HEK293 (cell line): Measurements from ENCODE around the gene HHLA2.

Experiments used
- CTCF ChIP-seq: fragments of 450-650 bp; formaldehyde crosslinking; IDR thresholded peaks from 2 replicates; pipeline ENCODE4 v1.5.1; 2016; ENCODE audit warnings: missing biosample characterization, missing genetic modification characterization
- PATZ1 ChIP-seq: fragments of 450-650 bp; formaldehyde crosslinking; IDR thresholded peaks from 2 replicates; pipeline ENCODE4 v1.5.1; 2016; ENCODE audit warnings: missing biosample characterization, missing genetic modification characterization
- TRIM28 ChIP-seq: IDR thresholded peaks from 2 replicates; pipeline ENCODE4 v1.6.1; 2011; ENCODE audit warnings: low read length, control low read depth, borderline replicate concordance
- YY1 ChIP-seq: fragments of 450-650 bp; formaldehyde crosslinking; IDR thresholded peaks from 2 replicates; pipeline ENCODE4 v1.5.1; 2018; ENCODE audit warnings: missing biosample characterization, missing genetic modification characterization
- ZBTB26 ChIP-seq: fragments of 450-650 bp; formaldehyde crosslinking; optimal IDR thresholded peaks from 2 replicates; pipeline ENCODE3; 2016; ENCODE audit warnings: missing biosample characterization, mild to moderate bottlenecking, missing genetic modification characterization
- ZBTB44 ChIP-seq: fragments of 450-650 bp; IDR thresholded peaks from 2 replicates; pipeline ENCODE4 v1.5.1; 2018; ENCODE audit warnings: missing biosample characterization, mild to moderate bottlenecking, missing genetic modification characterization
- ZNF132 ChIP-seq: fragments of 450-650 bp; formaldehyde crosslinking; IDR thresholded peaks from 2 replicates; pipeline ENCODE4 v1.5.1; 2017; ENCODE audit warnings: missing biosample characterization, missing genetic modification characterization, borderline replicate concordance
- ZNF174 ChIP-seq: fragments of 450-650 bp; formaldehyde crosslinking; IDR thresholded peaks from 2 replicates; pipeline ENCODE4 v1.5.0; 2017; ENCODE audit warnings: missing biosample characterization, mild to moderate bottlenecking, missing genetic modification characterization
- ZNF211 ChIP-seq: fragments of 450-650 bp; formaldehyde crosslinking; IDR thresholded peaks from 2 replicates; pipeline ENCODE4 v1.5.1; 2016; ENCODE audit warnings: low read depth, missing biosample characterization, missing genetic modification characterization
- ZNF24 ChIP-seq: fragments of 450-650 bp; formaldehyde crosslinking; IDR thresholded peaks from 2 replicates; pipeline ENCODE4 v1.5.1; 2016; ENCODE audit warnings: missing biosample characterization, missing genetic modification characterization
- ZNF335 ChIP-seq: fragments of 450-650 bp; formaldehyde crosslinking; conservative IDR thresholded peaks from 2 replicates; pipeline ENCODE4 v1.5.1; 2016; ENCODE audit warnings: missing biosample characterization, missing genetic modification characterization
- ZNF580 ChIP-seq: fragments of 450-650 bp; formaldehyde crosslinking; IDR thresholded peaks from 2 replicates; pipeline ENCODE4 v1.5.1; 2016; ENCODE audit warnings: missing biosample characterization, missing genetic modification characterization
- ZNF639 ChIP-seq: fragments of 450-650 bp; formaldehyde crosslinking; IDR thresholded peaks from 2 replicates; pipeline ENCODE4 v1.5.1; 2016; ENCODE audit warnings: missing biosample characterization, missing genetic modification characterization

- TF ChIP-seq ZNF24 (tag by site-specific recombination) (no peak), TRIM28 (no peak), CTCF (tag by site-specific recombination) (no peak), ZNF132 (no peak), ZNF639 (tag by site-specific recombination) (no peak), ZNF580 (tag by site-specific recombination) (no peak), ZBTB44 (tag by site-specific recombination) (no peak), PATZ1 (no peak), ZBTB26 (tag by site-specific recombination) (no peak), ZNF335 (tag by site-specific recombination) (no peak), ZNF211 (tag by site-specific recombination) (no peak), ZNF174 (no peak), YY1 (tag by site-specific recombination) (no peak)
Observed at GRCh38 chr3:108398510-108398909, 102.2 kb downstream of the HHLA2 start.
